Calu3 (cell line): Measurements from ENCODE around the gene PLP1. TPM values are rescaled to one million over a fixed set of nuclear protein-coding genes. Genes with fewer than 3 reads are reported as not detected.
"Not testable (repeated sequence)": the region's sequence is repeated elsewhere in the genome, so short reads cannot be mapped to it uniquely, and the experiment has no call there.

ENCODE experiments used
- BruUV-seq: library from RNA; stranded (reverse); fragments of 400-500 nt; replicated peaks from 2 replicates; lab custom pipeline; 2021; lab: Mats Ljungman, UMichigan
- CTCF ChIA-PET: fragments of 300-600 bp; sonication (Branson Sonifier 250); formaldehyde crosslinking; loops from one replicate; lab custom pipeline; 2022; ENCODE audit warnings: antibody characterized with exemption; lab: Charles Lee
- DNase-seq: peaks from one replicate; pipeline ENCODE4 v3.0.0; 2022
- H3K27ac Mint-ChIP-seq: one replicate; pipeline ENCODE4 v1.8.0; 2022; ENCODE audit warnings: mixed read lengths; ENCODE audit not compliant: unreplicated experiment
- H3K27me3 Mint-ChIP-seq: one replicate; pipeline ENCODE4 v1.8.0; 2022; ENCODE audit warnings: mixed read lengths; ENCODE audit not compliant: unreplicated experiment
- H3K36me3 Mint-ChIP-seq: one replicate; pipeline ENCODE4 v1.8.0; 2022; ENCODE audit warnings: mild to moderate bottlenecking, moderate library complexity, mixed read lengths; ENCODE audit not compliant: insufficient read depth, unreplicated experiment
- H3K4me1 Mint-ChIP-seq: one replicate; pipeline ENCODE4 v1.8.0; 2022; ENCODE audit warnings: mild to moderate bottlenecking, low read depth, mixed read lengths; ENCODE audit not compliant: unreplicated experiment
- H3K4me3 Mint-ChIP-seq: one replicate; pipeline ENCODE4 v1.8.0; 2022; ENCODE audit warnings: mild to moderate bottlenecking, low read depth, moderate library complexity, mixed read lengths; ENCODE audit not compliant: unreplicated experiment
- H3K9me3 Mint-ChIP-seq: one replicate; pipeline ENCODE4 v1.8.0; 2022; ENCODE audit warnings: low read depth, mixed read lengths; ENCODE audit not compliant: unreplicated experiment
- CTCF ChIP-seq: fragments of 200-600 bp; IDR thresholded peaks from one replicate; pipeline ENCODE4 v1.8.0; 2022; ENCODE audit warnings: antibody characterized with exemption; ENCODE audit not compliant: unreplicated experiment
- intact Hi-C: fragments of 100-400 bp; cut with micrococcal nuclease; formaldehyde crosslinking; loops from one replicate; pipeline ENCODE4 v1.10.0; 2022; ENCODE audit not compliant: unreplicated experiment
- total RNA-seq: library from RNA; stranded (reverse); gene quantifications from 2 replicates; pipeline ENCODE4 v1.2.3, GENCODE V29; 2022

The PLP1 gene
- total RNA-seq, 1 experiment from 2014 or later, result not detected

- no TSS peak for BruUV-seq
- Mint-ChIP-seq H3K27ac (no peak overlapping the region), H3K9me3 (no peaks in the 10 kb centered on the region), H3K27me3 (peaks cover 37% of the 10 kb centered on the region), H3K36me3 (no peaks in the 10 kb centered on the region), H3K4me3 (no peak overlapping the region), H3K4me1 (no peaks in the 10 kb centered on the region)
- CTCF ChIA-PET, result no interaction called here
- TF ChIP-seq CTCF, result peak; percentile 32
- peak; percentile 43 for DNase-seq
- intact Hi-C loops, result loop anchor here (1.0 to 2.0 kb wide), 3 partner anchors 129 to 329 kb away; no protein-coding TSS in a partner anchor
Observed at GRCh38 chrX:103817502-103817901, 40.9 kb downstream of the PLP1 start.

GRCh38 chrX:103818842-103819619, 42.4 kb downstream of the PLP1 start:
- CTCF ChIA-PET, result no interaction called here
- Mint-ChIP-seq H3K36me3 (no peaks in the 10 kb centered on the region), H3K4me3 (no peak overlapping the region), H3K27me3 (peaks cover 25% of the 10 kb centered on the region), H3K27ac (no peak overlapping the region), H3K9me3 (no peaks in the 10 kb centered on the region), H3K4me1 (no peaks in the 10 kb centered on the region)
- intact Hi-C loops, result no loop called here
- no TSS peak for BruUV-seq
- TF ChIP-seq CTCF, result no peak
- no peak for DNase-seq

- intact Hi-C loops, H3K4me1 Mint-ChIP-seq, H3K9me3 Mint-ChIP-seq, H3K27ac Mint-ChIP-seq, BruUV-seq, H3K27me3 Mint-ChIP-seq, H3K4me3 Mint-ChIP-seq, DNase-seq, H3K36me3 Mint-ChIP-seq: not testable (repeated sequence)
- CTCF ChIA-PET, result interaction anchor here (0.7 kb wide), 1 partner anchor 93 kb away, joined by 3 read pairs; no protein-coding TSS in a partner anchor
Observed at GRCh38 chrX:103820802-103821201, 44.2 kb downstream of the PLP1 start.

GRCh38 chrX:103823591-103823990, 47.0 kb downstream of the PLP1 start:
- Mint-ChIP-seq H3K27ac (no peak overlapping the region), H3K9me3 (no peaks in the 10 kb centered on the region), H3K4me3 (no peak overlapping the region), H3K27me3 (no peaks in the 10 kb centered on the region), H3K4me1 (no peaks in the 10 kb centered on the region), H3K36me3 (no peaks in the 10 kb centered on the region)
- TF ChIP-seq CTCF, result no peak
- DNase-seq, result no peak
- no TSS peak for BruUV-seq
- intact Hi-C loops, result no loop called here
- CTCF ChIA-PET, result no interaction called here

- Mint-ChIP-seq H3K4me1 (no peaks in the 10 kb centered on the region), H3K36me3 (no peaks in the 10 kb centered on the region), H3K4me3 (no peak overlapping the region), H3K27ac (no peak overlapping the region), H3K9me3 (no peaks in the 10 kb centered on the region), H3K27me3 (no peaks in the 10 kb centered on the region)
- intact Hi-C loops, result no loop called here
- DNase-seq, result no peak
- no TSS peak for BruUV-seq
- CTCF ChIA-PET, result no interaction called here
- no peak for TF ChIP-seq CTCF
Observed at GRCh38 chrX:103825881-103826280, 49.2 kb downstream of the PLP1 start.
